HFF-Myc (cell line): ENCODE data around the gene GNAO1.

Source experiments
- DNase-seq: peaks from one replicate; pipeline ENCODE4 v3.0.0-alpha.2; 2011; ENCODE audit warnings: low read depth; ENCODE audit errors: extremely low read depth
- H3K4me3 ChIP-seq: replicated peaks from 2 replicates; pipeline ENCODE4 v1.5.1; 2011; ENCODE audit warnings: low read depth, mild to moderate bottlenecking, control low read depth, low read length
- CTCF ChIP-seq: IDR thresholded peaks from 2 replicates; pipeline ENCODE4 v1.5.1; 2012; ENCODE audit warnings: mild to moderate bottlenecking, low read depth, low read length, control low read depth; ENCODE audit errors: missing control alignments

Gene GNAO1

DNA sequence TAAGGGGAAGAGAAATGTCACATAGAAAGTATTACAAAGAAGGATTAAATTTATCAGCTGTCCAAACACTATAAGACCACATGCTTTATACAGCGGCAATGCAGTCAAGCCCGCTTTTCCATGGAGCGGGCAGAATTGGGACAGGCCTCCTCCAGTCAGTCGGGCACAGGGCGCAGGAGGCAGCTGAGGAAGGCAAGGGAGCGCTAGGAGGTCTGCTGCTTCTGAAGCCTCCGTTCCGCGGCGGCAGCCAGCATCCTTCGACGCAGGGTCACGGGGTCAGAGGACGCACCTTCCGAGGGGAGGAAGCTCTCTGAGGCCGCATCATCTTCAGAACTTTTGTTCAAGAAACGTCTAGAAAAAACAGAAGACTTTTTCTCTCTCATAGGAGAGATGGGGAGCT, 171.4 kb downstream of the GNAO1 start:
- DNase-seq, result no peak
- H3K4me3 ChIP-seq, result no peak overlapping the region
- no peak for TF ChIP-seq CTCF

DNA sequence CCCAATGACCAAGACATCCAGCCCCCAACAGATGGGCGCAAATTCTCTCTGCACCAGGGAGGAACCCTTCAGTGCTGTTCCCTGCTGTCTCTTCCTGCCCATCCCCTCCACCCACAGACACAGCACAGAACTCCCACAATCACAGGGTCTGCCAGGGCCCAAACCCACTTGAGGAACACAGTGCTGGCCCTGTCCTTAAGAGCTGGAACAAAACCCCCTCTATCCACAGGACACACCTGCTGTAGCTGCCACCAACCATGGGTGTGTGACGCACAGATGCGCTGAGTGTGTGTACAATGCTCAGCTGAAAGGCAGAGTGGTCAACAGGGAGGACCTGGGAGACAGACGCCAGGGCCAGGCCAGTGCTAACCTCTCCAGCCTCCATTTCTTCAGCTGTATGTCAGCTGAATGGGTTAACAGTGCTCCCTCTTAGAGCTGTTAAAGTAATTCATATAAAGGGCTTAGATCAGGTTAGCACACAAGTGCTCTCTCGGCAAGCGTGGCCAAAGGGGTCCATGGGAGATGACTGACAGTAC, 172.0 kb downstream of the GNAO1 start:
- H3K4me3 ChIP-seq, result no peak overlapping the region
- DNase-seq, result no peak

DNA sequence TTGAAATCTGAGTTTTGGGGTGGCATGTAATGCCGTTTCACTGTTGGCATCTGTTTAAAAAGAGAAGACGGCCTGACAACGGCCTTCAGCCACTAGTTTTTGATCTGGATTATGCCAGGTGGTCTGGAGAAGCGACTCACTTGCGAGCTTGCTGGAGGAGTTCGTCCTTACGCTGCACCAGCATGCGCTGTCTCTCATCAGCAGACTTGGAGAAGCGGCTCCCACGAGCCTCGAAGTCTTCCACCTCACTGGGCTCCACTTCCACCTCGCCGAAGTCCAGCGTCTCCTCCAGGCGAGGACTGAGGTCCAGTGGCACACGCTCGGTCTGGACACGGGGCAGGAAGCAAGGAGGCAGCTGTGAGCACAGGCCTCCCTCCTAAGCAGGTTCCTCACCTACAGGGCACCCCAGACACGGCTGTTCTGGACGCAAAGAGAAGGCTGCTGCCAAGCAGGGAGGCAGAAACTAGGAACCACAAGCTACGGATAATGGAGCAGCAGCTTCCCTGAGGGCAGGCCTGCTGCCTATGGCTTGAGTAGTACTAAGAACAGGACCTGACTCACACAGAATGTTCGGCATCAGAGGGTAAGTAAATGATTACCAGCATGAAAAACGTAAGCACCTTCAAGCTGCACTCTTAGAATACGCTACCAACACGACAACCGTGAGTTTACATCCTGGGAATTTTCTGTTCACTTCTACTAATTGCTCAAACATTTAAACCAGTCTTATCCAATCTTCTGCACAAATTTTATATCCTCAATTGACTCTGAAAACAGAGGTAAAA, 172.7 kb downstream of the GNAO1 start:
- TF ChIP-seq CTCF, result no peak
- no peak for DNase-seq
- H3K4me3 ChIP-seq, result no peak overlapping the region

More for the DNA sequence above, 172.0 kb downstream of the GNAO1 start:
- TF ChIP-seq CTCF, result no peak

DNA sequence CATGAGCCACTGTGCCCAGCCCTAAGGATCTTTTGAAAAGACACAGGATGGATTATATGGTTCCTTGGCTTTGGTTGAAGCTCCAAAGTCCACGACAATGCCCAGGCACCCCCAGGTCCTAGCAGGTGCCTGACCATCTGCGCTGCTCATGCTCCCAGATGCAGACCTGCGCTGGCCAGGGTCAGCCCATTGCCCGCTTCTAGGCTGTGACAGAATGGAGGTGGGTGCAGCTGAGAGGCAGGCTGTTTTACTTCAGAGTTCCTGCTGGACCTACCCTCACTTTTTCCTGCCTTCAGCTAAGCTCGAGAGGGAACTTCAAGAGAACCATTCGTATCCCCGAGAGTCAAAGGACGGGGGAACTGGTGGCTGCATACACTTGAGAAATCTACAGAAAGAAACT, 173.6 kb downstream of the GNAO1 start:
- TF ChIP-seq CTCF, result no peak
- H3K4me3 ChIP-seq, result no peak overlapping the region
- no peak for DNase-seq

DNA sequence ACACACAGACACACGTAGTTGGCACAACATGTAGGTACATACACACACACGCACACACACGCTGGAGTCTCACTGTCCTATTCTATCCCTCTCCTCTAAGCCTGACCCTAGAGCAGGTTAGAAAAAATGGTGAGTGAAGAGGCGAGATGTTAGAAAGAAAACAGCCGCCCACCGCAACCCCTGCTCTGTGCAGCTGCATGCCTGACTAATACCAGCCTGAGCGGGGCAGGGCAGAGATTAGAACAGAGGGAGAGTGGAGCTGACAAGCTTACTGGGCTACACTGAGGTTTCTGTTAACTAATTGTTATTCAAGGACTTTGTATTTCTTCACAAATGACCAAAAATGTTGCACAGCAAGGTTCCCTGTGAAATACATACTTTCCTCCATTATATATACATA, 174.3 kb downstream of the GNAO1 start:
- H3K4me3 ChIP-seq, result no peak overlapping the region

GRCh38 chr16:56366945-56367344, 175.7 kb downstream of the GNAO1 start:
- DNase-seq, result no peak
- TF ChIP-seq CTCF, result no peak

More for the DNA sequence above, 174.3 kb downstream of the GNAO1 start:
- no peak for TF ChIP-seq CTCF
- no peak for DNase-seq

More at GRCh38 chr16:56366945-56367344, 175.7 kb downstream of the GNAO1 start:
- H3K4me3 ChIP-seq, result no peak overlapping the region
